IMR-90 (cell line): ENCODE measurements around the gene DIP2A. TPM values are rescaled to one million over a fixed set of nuclear protein-coding genes. Genes with fewer than 3 reads are reported as not detected.

Source experiments
- ATAC-seq: fragments of 200-7000 bp; cut with Tn5 transposase; 2 replicates; pipeline ENCODE4 v1.9.1; 2020; ENCODE audit warnings: low read depth, mild to moderate bottlenecking, moderate library complexity
- BruUV-seq: library from RNA; stranded (reverse); fragments of 400-500 nt; replicated peaks from 2 replicates; lab custom pipeline; 2021; lab: Mats Ljungman, UMichigan
- CTCF ChIA-PET: fragments of 300-600 bp; formaldehyde crosslinking; extraction: SDS; loops from one replicate; lab custom pipeline; 2021; ENCODE audit warnings: antibody characterized with exemption; lab: Yijun Ruan, JAX
- POLR2A ChIA-PET: fragments of 300-600 bp; sonication (Branson Sonifier 250); formaldehyde crosslinking; loops from one replicate; lab custom pipeline; 2022; ENCODE audit warnings: antibody characterized with exemption; ENCODE audit not compliant: unreplicated experiment; lab: Charles Lee
- DNase-seq: peaks from one replicate; pipeline ENCODE4 v3.0.0; 2013
- H2AFZ ChIP-seq: replicated peaks from 2 replicates; pipeline ENCODE3; 2013; ENCODE audit warnings: low read length, mild to moderate bottlenecking; ENCODE audit not compliant: poor library complexity
- H2AK5ac ChIP-seq: 2 replicates; pipeline ENCODE4 v1.6.1; 2013; ENCODE audit warnings: low read depth, low read length, inconsistent platforms
- H2AK9ac ChIP-seq: replicated peaks from 2 replicates; pipeline ENCODE3; 2013; ENCODE audit warnings: mild to moderate bottlenecking, low read depth, low read length, moderate library complexity; ENCODE audit not compliant: poor library complexity
- H2BK120ac ChIP-seq: 2 replicates; pipeline ENCODE4 v1.6.1; 2013; ENCODE audit warnings: low read depth, low read length, inconsistent platforms
- H2BK15ac ChIP-seq: 3 replicates; pipeline ENCODE4 v1.6.1; 2013; ENCODE audit warnings: low read depth, low read length, inconsistent platforms
- H2BK20ac ChIP-seq: 2 replicates; pipeline ENCODE4 v1.6.1; 2013; ENCODE audit warnings: low read depth, mild to moderate bottlenecking, inconsistent platforms, low read length, moderate library complexity
- H2BK5ac ChIP-seq: 2 replicates; pipeline ENCODE4 v1.6.1; 2013; ENCODE audit warnings: mild to moderate bottlenecking, low read depth, low read length, inconsistent platforms; ENCODE audit not compliant: poor library complexity, severe bottlenecking
- H3K14ac ChIP-seq: replicated peaks from 2 replicates; pipeline ENCODE4 v1.6.1; 2013; ENCODE audit warnings: low read depth, low read length, inconsistent platforms
- H3K18ac ChIP-seq: 2 replicates; pipeline ENCODE4 v1.6.1; 2013; ENCODE audit warnings: low read depth, low read length, control low read depth
- H3K23ac ChIP-seq: 2 replicates; pipeline ENCODE4 v1.6.1; 2013; ENCODE audit warnings: low read depth, low read length, inconsistent platforms
- H3K27ac ChIP-seq: 2 replicates; pipeline ENCODE4 v1.5.1; 2013; ENCODE audit warnings: mild to moderate bottlenecking, control low read depth, low read length; ENCODE audit not compliant: insufficient read depth
- H3K27me3 ChIP-seq: 2 replicates; pipeline ENCODE4 v1.6.1; 2013; ENCODE audit warnings: low read length; ENCODE audit not compliant: control insufficient read depth, insufficient read depth
- H3K36me3 ChIP-seq: 2 replicates; pipeline ENCODE4 v1.6.1; 2013; ENCODE audit warnings: low read length, mixed read lengths; ENCODE audit not compliant: control insufficient read depth, insufficient read depth
- H3K4ac ChIP-seq: 2 replicates; pipeline ENCODE4 v1.6.1; 2013; ENCODE audit warnings: low read depth, low read length, inconsistent platforms
- H3K4me1 ChIP-seq: 2 replicates; pipeline ENCODE4 v1.6.1; 2013; ENCODE audit warnings: low read length, mixed read lengths; ENCODE audit not compliant: control insufficient read depth, insufficient read depth
- H3K4me2 ChIP-seq: 2 replicates; pipeline ENCODE4 v1.6.1; 2013; ENCODE audit warnings: low read depth, mild to moderate bottlenecking, control low read depth, low read length, moderate library complexity
- H3K4me3 ChIP-seq: 2 replicates; pipeline ENCODE4 v1.5.1; 2013; ENCODE audit warnings: low read depth, mild to moderate bottlenecking, control low read depth, low read length, moderate library complexity; ENCODE audit not compliant: insufficient read depth
- H3K56ac ChIP-seq: 2 replicates; pipeline ENCODE4 v1.6.1; 2013; ENCODE audit warnings: low read length, inconsistent platforms; ENCODE audit not compliant: insufficient read depth; ENCODE audit errors: extremely low read depth
- H3K79me1 ChIP-seq, 2 experiments: 2 replicates each; pipeline ENCODE4 v1.6.1; 2013; ENCODE audit warnings: low read length in 2 of 2, inconsistent platforms in 1 of 2, low read depth in 1 of 2
- H3K9ac ChIP-seq: 2 replicates; pipeline ENCODE4 v1.6.1; 2013; ENCODE audit warnings: low read depth, low read length, control low read depth
- H3K9me1 ChIP-seq: 2 replicates; pipeline ENCODE4 v1.6.1; 2013; ENCODE audit warnings: low read length, inconsistent platforms; ENCODE audit not compliant: insufficient read depth
- H3K9me3 ChIP-seq: 2 replicates; pipeline ENCODE4 v1.6.1; 2013; ENCODE audit warnings: low read length; ENCODE audit not compliant: control insufficient read depth, insufficient read depth
- H4K20me1 ChIP-seq: 2 replicates; pipeline ENCODE4 v1.6.1; 2013; ENCODE audit warnings: low read length, inconsistent platforms; ENCODE audit not compliant: insufficient read depth
- H4K5ac ChIP-seq: 2 replicates; pipeline ENCODE4 v1.6.1; 2013; ENCODE audit warnings: mild to moderate bottlenecking, low read depth, low read length, control low read depth
- H4K8ac ChIP-seq, 2 experiments: 2 replicates each; pipeline ENCODE4 v1.6.1; 2013; ENCODE audit warnings: low read depth in 2 of 2, low read length in 2 of 2, control low read depth in 1 of 2, inconsistent platforms in 1 of 2
- H4K91ac ChIP-seq: 2 replicates; pipeline ENCODE4 v1.6.1; 2013; ENCODE audit warnings: low read depth, low read length, inconsistent platforms; ENCODE audit not compliant: insufficient read depth
- BHLHE40 ChIP-seq: fragments of 150-350 bp; IDR thresholded peaks from 2 replicates; pipeline ENCODE4 v1.6.1; 2016; ENCODE audit warnings: mild to moderate bottlenecking, low read depth, low read length
- CEBPB ChIP-seq: IDR thresholded peaks from 2 replicates; pipeline ENCODE4 v1.6.1; 2012; ENCODE audit warnings: low read depth, low read length, improper control_type of control experiment
- CHD1 ChIP-seq: IDR thresholded peaks from 2 replicates; pipeline ENCODE4 v1.6.1; 2012; ENCODE audit warnings: low read depth, low read length, improper control_type of control experiment
- FOS ChIP-seq: fragments of 150-350 bp; IDR thresholded peaks from 2 replicates; pipeline ENCODE4 v1.6.1; 2016; ENCODE audit warnings: low read depth, low read length
- MAFK ChIP-seq: IDR thresholded peaks from 2 replicates; pipeline ENCODE4 v1.6.1; 2012; ENCODE audit warnings: low read depth, low read length, improper control_type of control experiment
- MAZ ChIP-seq: IDR thresholded peaks from 2 replicates; pipeline ENCODE4 v1.6.1; 2012; ENCODE audit warnings: low read depth, mild to moderate bottlenecking, low read length, improper control_type of control experiment, moderate library complexity, borderline replicate concordance
- MXI1 ChIP-seq: IDR thresholded peaks from 2 replicates; pipeline ENCODE4 v1.6.1; 2012; ENCODE audit warnings: low read depth, mild to moderate bottlenecking, low read length, moderate library complexity, borderline replicate concordance
- NFE2L2 ChIP-seq: fragments of 150-350 bp; IDR thresholded peaks from 2 replicates; pipeline ENCODE4 v1.6.1; 2016; ENCODE audit warnings: low read depth, mild to moderate bottlenecking, low read length
- POLR2A ChIP-seq: IDR thresholded peaks from 2 replicates; pipeline ENCODE4 v1.6.1; 2012; ENCODE audit warnings: mild to moderate bottlenecking, low read depth, low read length
- RAD21 ChIP-seq: IDR thresholded peaks from 2 replicates; pipeline ENCODE4 v1.6.1; 2012; ENCODE audit warnings: low read length, improper control_type of control experiment
- RCOR1 ChIP-seq: IDR thresholded peaks from 2 replicates; pipeline ENCODE4 v1.6.1; 2012; ENCODE audit warnings: mild to moderate bottlenecking, low read length, improper control_type of control experiment; ENCODE audit not compliant: insufficient replicate concordance
- RFX5 ChIP-seq: IDR thresholded peaks from 2 replicates; pipeline ENCODE4 v1.8.0; 2012; ENCODE audit warnings: low read depth, mild to moderate bottlenecking, low read length, moderate library complexity
- SMC3 ChIP-seq: fragments of 150-350 bp; IDR thresholded peaks from 2 replicates; pipeline ENCODE4 v1.6.1; 2016; ENCODE audit warnings: low read depth, mild to moderate bottlenecking, antibody characterized with exemption, low read length, moderate library complexity
- USF2 ChIP-seq: fragments of 150-350 bp; IDR thresholded peaks from 2 replicates; pipeline ENCODE4 v1.6.1; 2017; ENCODE audit warnings: mild to moderate bottlenecking, antibody characterized with exemption, low read length, low read depth
- whole genome bisulfite sequencing, 2 experiments: methylation state at CpG; one replicate each; pipeline versions ENCODE4 v1.1.5 to v1.1.7; 2013; ENCODE audit warnings: missing lambda C conversion rate in 2 of 2; ENCODE audit not compliant: insufficient read length in 1 of 2; ENCODE audit errors: extremely low coverage in 2 of 2; 5-methylcytosine and 5-hydroxymethylcytosine counted together
- dilution Hi-C: fragments of 300-500 bp; cut with HindIII; formaldehyde crosslinking; loops from one replicate; pipeline ENCODE4 v1.14.3; 2018; ENCODE audit warnings: low sequenced_read_pairs; ENCODE audit not compliant: unreplicated experiment
- in situ Hi-C: fragments of 300-500 bp; cut with MboI; formaldehyde crosslinking; loops from 3 replicates; pipeline ENCODE4 v1.14.3; 2019; ENCODE audit warnings: low sequenced_read_pairs, inconsistent platforms, mixed read lengths
- intact Hi-C: fragments of 100-400 bp; cut with micrococcal nuclease; formaldehyde crosslinking; loops from 2 replicates; pipeline ENCODE4 v1.10.0; 2022
- polyA plus RNA-seq, 3 experiments: library from polyadenylated mRNA; depleted of rRNA; stranded (reverse); fragments of >200 nt; gene quantifications; 2 replicates each; pipeline ENCODE4 v1.2.3, GENCODE V29; 2012; ENCODE audit warnings: low replicate concordance in 1 of 3
- total RNA-seq: library from RNA; depleted of rRNA; stranded (reverse); fragments of >200 nt; gene quantifications from 2 replicates; pipeline ENCODE4 v1.2.3, GENCODE V29; 2012
- TF ChIP-seq, protein P1 (sequence below): conservative IDR thresholded peaks from 2 replicates; pipeline ENCODE4 v1.5.1; 2012; ENCODE audit warnings: mild to moderate bottlenecking, low read depth, low read length, improper control_type of control experiment
- TF ChIP-seq, protein P2 (sequence below): fragments of 150-350 bp; IDR thresholded peaks from 2 replicates; pipeline ENCODE4 v1.6.1; 2016; ENCODE audit warnings: low read depth, mild to moderate bottlenecking, low read length, moderate library complexity, borderline replicate concordance

Gene DIP2A
- total and polyA plus RNA-seq, 2 of the 4 experiments (the other 2 are of a cell fraction), result 17.9 to 24.3 TPM

GRCh38 chr21:46564391-46564790 lies 105.7 kb downstream of the DIP2A start:
- Histone ChIP-seq H3K4ac (no peak overlapping the region), H4K20me1 (no peaks in the 10 kb centered on the region), H3K18ac (no peak overlapping the region), H4K91ac (no peak overlapping the region), H2BK5ac (no peak overlapping the region), H2AFZ (no peak overlapping the region), H2BK120ac (no peak overlapping the region), H3K4me1 (no peaks in the 10 kb centered on the region), H4K8ac (no peak overlapping the region), H3K36me3 (peaks cover 69% of the 10 kb centered on the region), H3K14ac (no peak overlapping the region), H3K4me3 (no peak overlapping the region), H3K23ac (no peak overlapping the region), H3K56ac (no peak overlapping the region), H2AK5ac (no peak overlapping the region), H2AK9ac (no peak overlapping the region), H3K79me1 (no peaks in the 10 kb centered on the region), H3K27me3 (no peaks in the 10 kb centered on the region), H3K9me1 (peaks cover 9% of the 10 kb centered on the region; the same call in 1 of the 2 replicates), H2BK15ac (no peak overlapping the region), H2BK20ac (no peak overlapping the region), H4K5ac (no peak overlapping the region), H3K9ac (no peak overlapping the region), H3K9me3 (no peaks in the 10 kb centered on the region), H3K27ac (no peak overlapping the region), H3K4me2 (no peak overlapping the region)
- BruUV-seq, result no TSS peak
- dilution Hi-C loops (no loop called here), intact Hi-C loops (no loop called here), in situ Hi-C loops (no loop called here)
- ChIA-PET POLR2A (no interaction called here), CTCF (no interaction called here)
- no peak for ATAC-seq
- DNase-seq, result no peak
- TF ChIP-seq BHLHE40, result no peak
- no peak for TF ChIP-seq RCOR1
- no peak for TF ChIP-seq NFE2L2
- no peak for TF ChIP-seq POLR2A
- no peak for TF ChIP-seq MAFK
- no peak for TF ChIP-seq FOS
- TF ChIP-seq CEBPB, result no peak
- no peak for TF ChIP-seq CHD1
- TF ChIP-seq RAD21, result no peak
- TF ChIP-seq MAZ, result no peak
- no peak for TF ChIP-seq MXI1
- TF ChIP-seq, protein P1, sequence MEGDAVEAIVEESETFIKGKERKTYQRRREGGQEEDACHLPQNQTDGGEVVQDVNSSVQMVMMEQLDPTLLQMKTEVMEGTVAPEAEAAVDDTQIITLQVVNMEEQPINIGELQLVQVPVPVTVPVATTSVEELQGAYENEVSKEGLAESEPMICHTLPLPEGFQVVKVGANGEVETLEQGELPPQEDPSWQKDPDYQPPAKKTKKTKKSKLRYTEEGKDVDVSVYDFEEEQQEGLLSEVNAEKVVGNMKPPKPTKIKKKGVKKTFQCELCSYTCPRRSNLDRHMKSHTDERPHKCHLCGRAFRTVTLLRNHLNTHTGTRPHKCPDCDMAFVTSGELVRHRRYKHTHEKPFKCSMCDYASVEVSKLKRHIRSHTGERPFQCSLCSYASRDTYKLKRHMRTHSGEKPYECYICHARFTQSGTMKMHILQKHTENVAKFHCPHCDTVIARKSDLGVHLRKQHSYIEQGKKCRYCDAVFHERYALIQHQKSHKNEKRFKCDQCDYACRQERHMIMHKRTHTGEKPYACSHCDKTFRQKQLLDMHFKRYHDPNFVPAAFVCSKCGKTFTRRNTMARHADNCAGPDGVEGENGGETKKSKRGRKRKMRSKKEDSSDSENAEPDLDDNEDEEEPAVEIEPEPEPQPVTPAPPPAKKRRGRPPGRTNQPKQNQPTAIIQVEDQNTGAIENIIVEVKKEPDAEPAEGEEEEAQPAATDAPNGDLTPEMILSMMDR, result no peak
- TF ChIP-seq RFX5, result no peak
- TF ChIP-seq SMC3, result no peak
- TF ChIP-seq USF2, result no peak
- TF ChIP-seq, protein P2, sequence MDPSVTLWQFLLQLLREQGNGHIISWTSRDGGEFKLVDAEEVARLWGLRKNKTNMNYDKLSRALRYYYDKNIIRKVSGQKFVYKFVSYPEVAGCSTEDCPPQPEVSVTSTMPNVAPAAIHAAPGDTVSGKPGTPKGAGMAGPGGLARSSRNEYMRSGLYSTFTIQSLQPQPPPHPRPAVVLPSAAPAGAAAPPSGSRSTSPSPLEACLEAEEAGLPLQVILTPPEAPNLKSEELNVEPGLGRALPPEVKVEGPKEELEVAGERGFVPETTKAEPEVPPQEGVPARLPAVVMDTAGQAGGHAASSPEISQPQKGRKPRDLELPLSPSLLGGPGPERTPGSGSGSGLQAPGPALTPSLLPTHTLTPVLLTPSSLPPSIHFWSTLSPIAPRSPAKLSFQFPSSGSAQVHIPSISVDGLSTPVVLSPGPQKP, result no peak
- 100% methylated on average over 4 of the region's 10 CpGs; no CpG with 5 or more reads in 1 of the 2 experiments for WGBS, 2 experiments
